Astrocyte (in vitro differentiated cells and primary cell): ENCODE data around the gene LSM14A. TPM values are rescaled to one million over a fixed set of nuclear protein-coding genes. Genes with fewer than 3 reads are reported as not detected.

Experiments
- DNase-seq: peaks from one replicate; pipeline ENCODE4 v3.0.0-alpha.2; 2010; ENCODE audit warnings: low read depth
- FAIRE-seq: peaks from 2 replicates; lab custom pipeline; 2011; peaks lifted over from hg19 to GRCh38; lab: Jason Lieb, UNC
- H2AFZ ChIP-seq: 2 replicates; pipeline ENCODE4 v1.6.0; 2012; ENCODE audit warnings: low read depth, low read length, inconsistent platforms
- H3K27ac ChIP-seq: 2 replicates; pipeline ENCODE4 v1.5.1; 2011; ENCODE audit warnings: low read depth, low read length, inconsistent platforms
- H3K27me3 ChIP-seq: 2 replicates; pipeline ENCODE4 v1.6.0; 2011; ENCODE audit warnings: low read length, inconsistent platforms; ENCODE audit not compliant: insufficient read depth
- H3K36me3 ChIP-seq: 2 replicates; pipeline ENCODE4 v1.5.1; 2011; ENCODE audit warnings: low read length, inconsistent platforms; ENCODE audit not compliant: insufficient read depth
- H3K4me1 ChIP-seq: 2 replicates; pipeline ENCODE4 v1.5.1; 2011; ENCODE audit warnings: low read length, inconsistent platforms; ENCODE audit not compliant: insufficient read depth
- H3K4me2 ChIP-seq: 2 replicates; pipeline ENCODE4 v1.6.0; 2012; ENCODE audit warnings: low read length, inconsistent platforms
- H3K4me3 ChIP-seq: 2 replicates; pipeline ENCODE4 v1.5.1; 2011; ENCODE audit warnings: low read depth, mild to moderate bottlenecking, low read length, inconsistent platforms; ENCODE audit not compliant: insufficient read depth
- H3K79me2 ChIP-seq: 2 replicates; pipeline ENCODE4 v1.6.0; 2012; ENCODE audit warnings: mild to moderate bottlenecking, low read length, inconsistent platforms; ENCODE audit not compliant: insufficient read depth
- H3K9ac ChIP-seq: 2 replicates; pipeline ENCODE4 v1.6.0; 2012; ENCODE audit warnings: mild to moderate bottlenecking, low read length, inconsistent platforms
- H3K9me3 ChIP-seq: 2 replicates; pipeline ENCODE4 v1.5.1; 2012; ENCODE audit warnings: low read depth, mild to moderate bottlenecking, low read length, inconsistent platforms; ENCODE audit not compliant: insufficient read depth
- H4K20me1 ChIP-seq: 2 replicates; pipeline ENCODE4 v1.6.0; 2012; ENCODE audit warnings: low read length, inconsistent platforms; ENCODE audit not compliant: insufficient read depth
- H3K27ac Mint-ChIP-seq: one replicate; pipeline ENCODE4 v1.8.0; 2021; ENCODE audit warnings: mild to moderate bottlenecking, mixed read lengths; ENCODE audit not compliant: unreplicated experiment
- H3K27me3 Mint-ChIP-seq: one replicate; pipeline ENCODE4 v1.8.0; 2021; ENCODE audit warnings: low read depth, mixed read lengths; ENCODE audit not compliant: unreplicated experiment
- H3K36me3 Mint-ChIP-seq: one replicate; pipeline ENCODE4 v1.8.0; 2021; ENCODE audit warnings: low read depth, mixed read lengths; ENCODE audit not compliant: unreplicated experiment
- H3K4me1 Mint-ChIP-seq: one replicate; pipeline ENCODE4 v1.8.0; 2021; ENCODE audit warnings: low read depth, mixed read lengths; ENCODE audit not compliant: unreplicated experiment
- H3K4me3 Mint-ChIP-seq: one replicate; pipeline ENCODE4 v1.8.0; 2021; ENCODE audit warnings: mild to moderate bottlenecking, moderate library complexity, mixed read lengths; ENCODE audit not compliant: unreplicated experiment
- H3K9me3 Mint-ChIP-seq: one replicate; pipeline ENCODE4 v1.8.0; 2021; ENCODE audit warnings: mild to moderate bottlenecking, mixed read lengths; ENCODE audit not compliant: unreplicated experiment
- EZH2 ChIP-seq: IDR thresholded peaks from 2 replicates; pipeline ENCODE4 v1.6.1; 2012; ENCODE audit warnings: mild to moderate bottlenecking, low read length, inconsistent platforms; ENCODE audit not compliant: insufficient read depth
- total RNA-seq: library from RNA; stranded (reverse); gene quantifications from 2 replicates; pipeline ENCODE4 v1.2.1, GENCODE V29; 2021
- TF ChIP-seq, protein P1 (sequence below): IDR thresholded peaks from 2 replicates; pipeline ENCODE4 v1.5.1; 2011; ENCODE audit warnings: low read depth, mild to moderate bottlenecking, inconsistent platforms, low read length, moderate library complexity; ENCODE audit not compliant: insufficient read depth

LSM14A gene
- total RNA-seq, 1 donor from 2014 or later: 88.4 TPM

DNA sequence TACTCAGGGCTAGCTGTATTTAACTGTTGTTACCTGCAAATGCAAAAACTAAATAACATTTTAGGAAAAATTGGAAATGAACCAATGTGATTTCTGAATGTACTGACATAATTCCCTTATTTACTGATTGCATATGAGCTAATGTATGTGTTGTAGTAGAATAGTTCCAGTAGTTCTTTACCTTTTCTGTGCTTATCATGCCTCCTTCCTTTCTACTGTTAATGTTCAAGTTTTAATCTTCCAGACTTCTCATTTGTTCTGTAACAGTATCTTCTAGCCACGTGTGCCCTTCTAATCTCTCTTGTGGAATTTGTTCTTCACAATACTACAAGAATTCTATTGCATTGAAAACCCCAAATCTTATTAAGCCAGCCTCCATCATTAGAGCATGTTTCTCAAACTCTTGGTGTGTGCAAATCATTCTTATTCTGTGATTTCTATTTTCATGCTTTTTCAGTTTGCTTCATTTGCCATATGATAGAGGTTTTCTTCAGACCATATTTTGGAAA lies 17.7 kb downstream of the LSM14A start:
- Histone ChIP-seq H3K27me3 (no peaks in the 10 kb centered on the region), H2AFZ (no peak overlapping the region), H3K4me1 (peaks cover 8% of the 10 kb centered on the region), H3K79me2 (peaks cover 100% of the 10 kb centered on the region), H3K27ac (no peak overlapping the region), H3K9me3 (no peaks in the 10 kb centered on the region), H3K36me3 (peaks cover 9% of the 10 kb centered on the region), H4K20me1 (peaks cover 98% of the 10 kb centered on the region), H3K9ac (no peak overlapping the region), H3K4me2 (no peak overlapping the region), H3K4me3 (no peak overlapping the region)
- TF ChIP-seq, protein P1, sequence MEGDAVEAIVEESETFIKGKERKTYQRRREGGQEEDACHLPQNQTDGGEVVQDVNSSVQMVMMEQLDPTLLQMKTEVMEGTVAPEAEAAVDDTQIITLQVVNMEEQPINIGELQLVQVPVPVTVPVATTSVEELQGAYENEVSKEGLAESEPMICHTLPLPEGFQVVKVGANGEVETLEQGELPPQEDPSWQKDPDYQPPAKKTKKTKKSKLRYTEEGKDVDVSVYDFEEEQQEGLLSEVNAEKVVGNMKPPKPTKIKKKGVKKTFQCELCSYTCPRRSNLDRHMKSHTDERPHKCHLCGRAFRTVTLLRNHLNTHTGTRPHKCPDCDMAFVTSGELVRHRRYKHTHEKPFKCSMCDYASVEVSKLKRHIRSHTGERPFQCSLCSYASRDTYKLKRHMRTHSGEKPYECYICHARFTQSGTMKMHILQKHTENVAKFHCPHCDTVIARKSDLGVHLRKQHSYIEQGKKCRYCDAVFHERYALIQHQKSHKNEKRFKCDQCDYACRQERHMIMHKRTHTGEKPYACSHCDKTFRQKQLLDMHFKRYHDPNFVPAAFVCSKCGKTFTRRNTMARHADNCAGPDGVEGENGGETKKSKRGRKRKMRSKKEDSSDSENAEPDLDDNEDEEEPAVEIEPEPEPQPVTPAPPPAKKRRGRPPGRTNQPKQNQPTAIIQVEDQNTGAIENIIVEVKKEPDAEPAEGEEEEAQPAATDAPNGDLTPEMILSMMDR: no peak
- TF ChIP-seq EZH2: no peak
- H3K4me1 Mint-ChIP-seq: peaks cover 27% of the 10 kb centered on the region
- H3K36me3 Mint-ChIP-seq: peaks cover 5% of the 10 kb centered on the region
- H3K9me3 Mint-ChIP-seq: no peaks in the 10 kb centered on the region
- no peak overlapping the region for H3K27ac Mint-ChIP-seq
- H3K27me3 Mint-ChIP-seq: no peaks in the 10 kb centered on the region
- FAIRE-seq (no peak), DNase-seq (no peak)
- no peak overlapping the region for H3K4me3 Mint-ChIP-seq

DNA sequence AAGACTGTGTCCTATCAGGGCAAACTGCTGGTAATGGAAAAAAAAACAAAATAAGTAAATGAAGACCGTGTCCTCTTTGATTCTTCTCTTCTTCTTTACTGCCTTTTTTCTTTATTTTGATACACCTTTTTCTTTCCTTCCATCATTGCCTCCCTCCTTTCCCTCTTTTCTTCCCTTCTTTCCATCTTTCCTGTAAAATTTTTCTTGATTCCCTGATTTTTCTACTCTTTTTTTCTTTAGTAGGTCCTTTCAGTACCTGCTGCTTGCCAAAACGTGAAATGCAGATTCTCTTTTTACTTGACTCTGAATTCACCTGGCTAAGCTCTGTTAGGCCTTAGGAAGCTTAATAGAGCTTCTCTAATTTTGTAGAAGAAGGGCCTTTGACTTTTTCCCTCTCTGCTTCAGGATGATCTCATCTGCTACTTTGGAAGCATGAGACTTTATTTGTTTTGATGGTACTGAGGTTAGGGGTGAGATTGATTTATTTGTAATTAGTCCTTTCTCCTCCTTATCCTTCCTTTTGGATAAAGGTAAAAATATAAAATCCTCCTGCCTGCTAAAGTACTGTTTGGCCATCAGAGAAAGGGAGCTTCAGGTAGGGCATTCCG lies 19.2 kb downstream of the LSM14A start:
- peaks cover 91% of the 10 kb centered on the region for H3K79me2 ChIP-seq
- peak overlapping the region; percentile 36 for H3K27ac Mint-ChIP-seq

More for the DNA sequence above, 19.2 kb downstream of the LSM14A start:
- TF ChIP-seq EZH2: no peak
- TF ChIP-seq, protein P1: no peak
- H2AFZ ChIP-seq: no peak overlapping the region
- FAIRE-seq: no peak
- Mint-ChIP-seq H3K27me3 (no peaks in the 10 kb centered on the region), H3K9me3 (no peaks in the 10 kb centered on the region), H3K4me3 (no peak overlapping the region), H3K36me3 (peaks cover 4% of the 10 kb centered on the region), H3K4me1 (peaks cover 17% of the 10 kb centered on the region)
- no peak overlapping the region for H3K4me3 ChIP-seq
- no peak for DNase-seq
- H3K27me3 ChIP-seq: no peaks in the 10 kb centered on the region
- peaks cover 15% of the 10 kb centered on the region for H3K36me3 ChIP-seq
- H3K9me3 ChIP-seq: no peaks in the 10 kb centered on the region
- H3K27ac ChIP-seq: no peak overlapping the region
- H3K4me2 ChIP-seq: no peak overlapping the region
- peaks cover 85% of the 10 kb centered on the region for H4K20me1 ChIP-seq
- peaks cover 5% of the 10 kb centered on the region for H3K4me1 ChIP-seq
- no peak overlapping the region for H3K9ac ChIP-seq
